H9 (cell line): ENCODE data around the gene U2AF1L4. TPM values are rescaled to one million over a fixed set of nuclear protein-coding genes. Genes with fewer than 3 reads are reported as not detected.
A peak's percentile ranks its signal among the peaks of the same experiment; 100 is the strongest.

Experiments
- DNase-seq: peaks from one replicate; pipeline ENCODE4 v3.0.0-alpha.2; 2017
- H2AFZ ChIP-seq: one replicate; pipeline ENCODE4 v1.6.1; 2013; ENCODE audit warnings: mild to moderate bottlenecking, low read length, control low read depth, moderate library complexity
- H2AK5ac ChIP-seq: 2 replicates; pipeline ENCODE4 v1.6.1; 2013; ENCODE audit warnings: low read length, control low read depth, mixed read lengths; ENCODE audit not compliant: insufficient read length
- H2BK120ac ChIP-seq: one replicate; pipeline ENCODE4 v1.6.1; 2013; ENCODE audit warnings: low read depth, mild to moderate bottlenecking, low read length, control low read depth, inconsistent platforms; ENCODE audit not compliant: poor library complexity, severe bottlenecking
- H2BK12ac ChIP-seq: 2 replicates; pipeline ENCODE4 v1.6.1; 2013; ENCODE audit warnings: low read length, control low read depth, mixed read lengths, low read depth; ENCODE audit not compliant: insufficient read length
- H2BK15ac ChIP-seq: 2 replicates; pipeline ENCODE4 v1.6.1; 2013; ENCODE audit warnings: low read depth, low read length, control low read depth
- H2BK20ac ChIP-seq: one replicate; pipeline ENCODE4 v1.6.1; 2013; ENCODE audit warnings: low read depth, mild to moderate bottlenecking, low read length, control low read depth, inconsistent platforms; ENCODE audit not compliant: poor library complexity, severe bottlenecking
- H2BK5ac ChIP-seq: 2 replicates; pipeline ENCODE4 v1.6.1; 2013; ENCODE audit warnings: low read length, control low read depth, mixed read lengths; ENCODE audit not compliant: insufficient read length
- H3K14ac ChIP-seq: 2 replicates; pipeline ENCODE4 v1.6.1; 2013; ENCODE audit warnings: low read length, control low read depth; ENCODE audit not compliant: insufficient read depth
- H3K18ac ChIP-seq: 2 replicates; pipeline ENCODE4 v1.6.1; 2013; ENCODE audit warnings: low read depth, mild to moderate bottlenecking, mixed read lengths, low read length, control low read depth; ENCODE audit not compliant: insufficient read length
- H3K23ac ChIP-seq: 2 replicates; pipeline ENCODE4 v1.6.1; 2013; ENCODE audit warnings: low read length, control low read depth, mixed read lengths, low read depth; ENCODE audit not compliant: insufficient read length
- H3K23me2 ChIP-seq: 2 replicates; pipeline ENCODE4 v1.6.1; 2013; ENCODE audit warnings: low read depth, mild to moderate bottlenecking, mixed read lengths, low read length, control low read depth; ENCODE audit not compliant: insufficient read length, poor library complexity, severe bottlenecking
- H3K27ac ChIP-seq: 2 replicates; pipeline ENCODE4 v1.5.1; 2013; ENCODE audit warnings: low read length, control low read depth, mixed read lengths, low read depth; ENCODE audit not compliant: insufficient read length
- H3K27me3 ChIP-seq: 2 replicates; pipeline ENCODE4 v1.6.1; 2013; ENCODE audit warnings: low read length, control low read depth, inconsistent platforms; ENCODE audit not compliant: insufficient read depth
- H3K4ac ChIP-seq: 2 replicates; pipeline ENCODE4 v1.6.1; 2013; ENCODE audit warnings: low read depth, mild to moderate bottlenecking, control low read depth, inconsistent platforms, low read length, moderate library complexity
- H3K4me1 ChIP-seq: 2 replicates; pipeline ENCODE4 v1.6.1; 2013; ENCODE audit warnings: low read length, control low read depth, inconsistent platforms; ENCODE audit not compliant: insufficient read depth
- H3K4me2 ChIP-seq: 2 replicates; pipeline ENCODE4 v1.6.1; 2013; ENCODE audit warnings: low read length, control low read depth, mixed read lengths; ENCODE audit not compliant: insufficient read length, insufficient read depth
- H3K56ac ChIP-seq: 2 replicates; pipeline ENCODE4 v1.6.1; 2013; ENCODE audit warnings: low read depth, mild to moderate bottlenecking, mixed read lengths, low read length, control low read depth; ENCODE audit not compliant: insufficient read length
- H3K79me1 ChIP-seq: 2 replicates; pipeline ENCODE4 v1.6.1; 2013; ENCODE audit warnings: low read depth, mild to moderate bottlenecking, moderate library complexity, low read length, control low read depth, inconsistent platforms; ENCODE audit not compliant: insufficient read depth, poor library complexity, severe bottlenecking
- H3K79me2 ChIP-seq: 2 replicates; pipeline ENCODE4 v1.6.1; 2013; ENCODE audit warnings: low read length, control low read depth, inconsistent platforms; ENCODE audit not compliant: insufficient read depth
- H3K9ac ChIP-seq: 2 replicates; pipeline ENCODE4 v1.6.1; 2013; ENCODE audit warnings: low read length, control low read depth, mixed read lengths; ENCODE audit not compliant: insufficient read length; ENCODE audit errors: extremely low read depth
- H3K9me3 ChIP-seq: one replicate; pipeline ENCODE4 v1.6.1; 2013; ENCODE audit warnings: low read depth, low read length, inconsistent platforms; ENCODE audit not compliant: control insufficient read depth
- H3T11ph ChIP-seq: one replicate; pipeline ENCODE4 v1.6.1; 2013; ENCODE audit warnings: mild to moderate bottlenecking, low read length, control low read depth, inconsistent platforms
- H4K20me1 ChIP-seq: one replicate; pipeline ENCODE4 v1.6.1; 2013; ENCODE audit not compliant: control insufficient read depth, insufficient read length, insufficient read depth
- H4K5ac ChIP-seq: 2 replicates; pipeline ENCODE4 v1.6.1; 2013; ENCODE audit warnings: low read depth, mild to moderate bottlenecking, mixed read lengths, low read length, control low read depth; ENCODE audit not compliant: insufficient read length
- H4K8ac ChIP-seq: replicated peaks from 2 replicates; pipeline ENCODE4 v1.6.1; 2013; ENCODE audit warnings: low read length, control low read depth, mixed read lengths, low read depth; ENCODE audit not compliant: insufficient read length
- H4K91ac ChIP-seq: 2 replicates; pipeline ENCODE4 v1.6.1; 2013; ENCODE audit warnings: low read depth, mild to moderate bottlenecking, moderate library complexity, mixed read lengths, low read length, control low read depth; ENCODE audit not compliant: insufficient read length
- H3K27ac Mint-ChIP-seq, 3 experiments: 2 replicates in 2 of 3; 3 replicates in 1 of 3; pipeline ENCODE4 v1.8.0; 2020 to 2021; ENCODE audit warnings: mixed read lengths in 3 of 3, mild to moderate bottlenecking in 1 of 3, moderate library complexity in 1 of 3
- H3K27me3 Mint-ChIP-seq: 2 replicates; pipeline ENCODE4 v1.8.0; 2021; ENCODE audit warnings: low read depth, mild to moderate bottlenecking, moderate library complexity, mixed read lengths
- H3K36me3 Mint-ChIP-seq, 3 experiments: 2 replicates in 2 of 3; 3 replicates in 1 of 3; pipeline ENCODE4 v1.8.0; 2020 to 2021; ENCODE audit warnings: low read depth in 3 of 3, mixed read lengths in 3 of 3; ENCODE audit not compliant: insufficient read depth in 1 of 3
- H3K4me1 Mint-ChIP-seq, 2 experiments: 2 replicates each; pipeline ENCODE4 v1.8.0; 2020; ENCODE audit warnings: mixed read lengths in 2 of 2
- H3K4me3 Mint-ChIP-seq, 2 experiments: 2 replicates in 1 of 2; 3 replicates in 1 of 2; pipeline ENCODE4 v1.8.0; 2020 to 2021; ENCODE audit warnings: mild to moderate bottlenecking in 2 of 2, mixed read lengths in 2 of 2, moderate library complexity in 1 of 2
- H3K9me3 Mint-ChIP-seq, 2 experiments: 2 replicates in 1 of 2; 3 replicates in 1 of 2; pipeline ENCODE4 v1.8.0; 2020; ENCODE audit warnings: mild to moderate bottlenecking in 2 of 2, mixed read lengths in 2 of 2, moderate library complexity in 1 of 2
- CTCF ChIP-seq: fragments of 200-600 bp; sonication (generic); conservative IDR thresholded peaks from 3 replicates; pipeline ENCODE4 v1.8.0; 2021; ENCODE audit warnings: antibody characterized with exemption, mild to moderate bottlenecking
- WGBS: extraction: QIAGEN DNeasy Blood & Tissue Kit; methylation state at CpG from one replicate; pipeline ENCODE4 v1.1.7; 2013; ENCODE audit warnings: missing lambda C conversion rate, low lambda C conversion rate, mixed read lengths; ENCODE audit not compliant: insufficient read length; ENCODE audit errors: extremely low coverage; 5-methylcytosine and 5-hydroxymethylcytosine counted together
- total RNA-seq: library from RNA; stranded (reverse); gene quantifications from 2 replicates; pipeline ENCODE4 v1.2.1, GENCODE V29; 2021

The U2AF1L4 gene
- total RNA-seq, 1 experiment from 2014 or later: 16.8 TPM

GRCh38 chr19:35775046-35775297, 29.8 kb upstream of the U2AF1L4 start:
- Histone ChIP-seq H3K4me2 (no peak overlapping the region), H3T11ph (no peak overlapping the region), H4K91ac (no peak overlapping the region), H2BK20ac (no peak overlapping the region), H3K56ac (no peak overlapping the region), H2AFZ (no peak overlapping the region), H3K14ac (no peak overlapping the region), H3K23ac (no peak overlapping the region), H3K4ac (no peak overlapping the region), H2AK5ac (no peak overlapping the region), H3K9me3 (no peaks in the 10 kb centered on the region), H4K20me1 (no peaks in the 10 kb centered on the region), H2BK12ac (no peak overlapping the region), H3K9ac (no peak overlapping the region), H4K8ac (no peak overlapping the region), H4K5ac (no peak overlapping the region), H3K79me1 (no peaks in the 10 kb centered on the region), H3K23me2 (peaks cover 5% of the 10 kb centered on the region), H2BK15ac (no peak overlapping the region), H3K4me1 (peaks cover 5% of the 10 kb centered on the region; the same call in 1 of the 2 replicates), H3K18ac (no peak overlapping the region), H3K79me2 (no peaks in the 10 kb centered on the region), H3K27me3 (no peaks in the 10 kb centered on the region), H2BK120ac (no peak overlapping the region), H3K27ac (no peak overlapping the region), H2BK5ac (no peak overlapping the region)
- no CpG with 5 or more reads among the region's 9 CpGs for WGBS
- Mint-ChIP-seq H3K27me3 (peaks cover 45% of the 10 kb centered on the region), H3K4me1 (peaks cover 25 to 29% of the 10 kb centered on the region in 2 experiments), H3K9me3 (no peaks in the 10 kb centered on the region; a peak in 1 of 5 replicates), H3K27ac (no peak overlapping the region), H3K4me3 (peak overlapping the region; percentile 65 to 88), H3K36me3 (peaks cover 0 to 8% (median 2%) of the 10 kb centered on the region in 3 experiments; a peak in 3 of 7 replicates)
- DNase-seq: no peak
- no peak for TF ChIP-seq CTCF
